DOHH2 (cell line): ENCODE data around the gene KCNC4.
A peak's percentile ranks its signal among the peaks of the same experiment; 100 is the strongest.

ENCODE experiments used
- H3F3A ChIP-seq: fragments of 200-600 bp; sonication (generic), shearing (Covaris generic); 2 replicates; pipeline ENCODE4 v1.6.0; 2016; ENCODE audit warnings: antibody characterized with exemption, mild to moderate bottlenecking; ENCODE audit not compliant: control insufficient read depth, insufficient read depth
- H3K27ac ChIP-seq: fragments of 200-600 bp; sonication (generic); 2 replicates; pipeline ENCODE4 v1.5.1; 2014; ENCODE audit warnings: low read depth, mild to moderate bottlenecking, low read length, moderate library complexity
- H3K27me3 ChIP-seq: fragments of 200-600 bp; sonication (generic); 2 replicates; pipeline ENCODE4 v1.6.1; 2014; ENCODE audit warnings: mild to moderate bottlenecking, low read length, mixed read lengths; ENCODE audit not compliant: control insufficient read depth
- H3K36me3 ChIP-seq: fragments of 200-600 bp; sonication (generic); 2 replicates; pipeline ENCODE4 v1.6.1; 2014; ENCODE audit warnings: mild to moderate bottlenecking, low read length, moderate library complexity, mixed read lengths; ENCODE audit not compliant: control insufficient read depth
- H3K4me1 ChIP-seq: fragments of 200-600 bp; sonication (generic); 2 replicates; pipeline ENCODE4 v1.6.1; 2014; ENCODE audit warnings: mild to moderate bottlenecking, low read length, mixed read lengths; ENCODE audit not compliant: control insufficient read depth
- H3K4me2 ChIP-seq: fragments of 200-600 bp; sonication (generic); 2 replicates; pipeline ENCODE4 v1.6.0; 2014; ENCODE audit warnings: mild to moderate bottlenecking, low read length, moderate library complexity
- H3K4me3 ChIP-seq: fragments of 200-600 bp; sonication (generic); 2 replicates; pipeline ENCODE4 v1.5.1; 2014; ENCODE audit warnings: mild to moderate bottlenecking, low read length, mixed read lengths
- H3K79me2 ChIP-seq: fragments of 200-600 bp; sonication (generic); 2 replicates; pipeline ENCODE4 v1.6.1; 2014; ENCODE audit warnings: mild to moderate bottlenecking, low read length, mixed read lengths; ENCODE audit not compliant: control insufficient read depth
- H3K9me2 ChIP-seq: fragments of 200-600 bp; sonication (generic); replicated peaks from 2 replicates; pipeline ENCODE4 v1.6.1; 2014; ENCODE audit warnings: mild to moderate bottlenecking, low read length, mixed read lengths; ENCODE audit not compliant: control insufficient read depth
- H3K9me3 ChIP-seq: fragments of 200-600 bp; sonication (generic); 2 replicates; pipeline ENCODE4 v1.6.1; 2014; ENCODE audit warnings: antibody characterized with exemption, low read length, mixed read lengths; ENCODE audit not compliant: control insufficient read depth, insufficient read depth
- H4K20me1 ChIP-seq: fragments of 200-600 bp; sonication (generic); 2 replicates; pipeline ENCODE4 v1.6.0; 2014; ENCODE audit warnings: low read depth, mild to moderate bottlenecking, antibody characterized with exemption, low read length, moderate library complexity; ENCODE audit not compliant: control insufficient read depth, insufficient read depth
- EZH2phosphoT487 ChIP-seq: fragments of 200-600 bp; sonication (generic); IDR thresholded peaks from 2 replicates; pipeline ENCODE4 v1.6.1; 2017; ENCODE audit warnings: borderline replicate concordance, mild to moderate bottlenecking, antibody characterized with exemption, low read length, moderate library complexity, mixed read lengths
- TF ChIP-seq, protein P1 (sequence below): fragments of 200-600 bp; sonication (generic); IDR thresholded peaks from one replicate; pipeline ENCODE4 v1.5.1; 2014; ENCODE audit warnings: antibody characterized with exemption, mild to moderate bottlenecking, low read depth, low read length; ENCODE audit not compliant: poor library complexity, severe bottlenecking

The KCNC4 gene

DNA sequence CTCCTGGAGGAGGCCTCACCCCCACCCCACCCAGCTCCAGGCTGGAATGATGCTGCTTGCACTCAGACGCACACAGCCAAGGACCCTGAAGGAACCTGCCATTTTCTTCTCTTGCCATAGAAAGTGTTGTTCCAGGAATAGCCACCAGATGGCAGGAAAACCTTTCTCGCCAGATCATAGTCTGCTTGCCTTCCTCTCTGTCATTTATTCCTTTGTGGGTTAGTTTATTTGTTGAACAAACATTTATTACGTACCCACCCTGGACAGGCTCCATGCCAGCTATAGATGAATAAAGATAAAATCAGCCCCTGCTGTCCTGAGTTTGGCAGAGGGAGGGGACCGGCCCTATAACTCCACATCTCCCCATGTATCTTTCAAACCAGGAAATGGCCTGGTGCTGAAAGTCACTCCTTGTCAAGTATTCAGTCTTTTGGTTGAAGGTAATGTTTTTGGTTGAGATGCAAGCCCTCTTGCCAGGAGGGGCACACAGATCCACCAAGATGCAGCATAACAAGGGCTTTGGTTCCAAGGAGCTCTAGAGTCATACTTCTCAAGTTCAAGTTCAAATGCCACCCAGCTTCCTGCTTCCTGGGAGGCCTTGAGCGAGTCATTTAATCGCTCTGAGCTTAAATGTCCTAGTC is 7.0 kb upstream of the KCNC4 start:
- TF ChIP-seq, protein P1, sequence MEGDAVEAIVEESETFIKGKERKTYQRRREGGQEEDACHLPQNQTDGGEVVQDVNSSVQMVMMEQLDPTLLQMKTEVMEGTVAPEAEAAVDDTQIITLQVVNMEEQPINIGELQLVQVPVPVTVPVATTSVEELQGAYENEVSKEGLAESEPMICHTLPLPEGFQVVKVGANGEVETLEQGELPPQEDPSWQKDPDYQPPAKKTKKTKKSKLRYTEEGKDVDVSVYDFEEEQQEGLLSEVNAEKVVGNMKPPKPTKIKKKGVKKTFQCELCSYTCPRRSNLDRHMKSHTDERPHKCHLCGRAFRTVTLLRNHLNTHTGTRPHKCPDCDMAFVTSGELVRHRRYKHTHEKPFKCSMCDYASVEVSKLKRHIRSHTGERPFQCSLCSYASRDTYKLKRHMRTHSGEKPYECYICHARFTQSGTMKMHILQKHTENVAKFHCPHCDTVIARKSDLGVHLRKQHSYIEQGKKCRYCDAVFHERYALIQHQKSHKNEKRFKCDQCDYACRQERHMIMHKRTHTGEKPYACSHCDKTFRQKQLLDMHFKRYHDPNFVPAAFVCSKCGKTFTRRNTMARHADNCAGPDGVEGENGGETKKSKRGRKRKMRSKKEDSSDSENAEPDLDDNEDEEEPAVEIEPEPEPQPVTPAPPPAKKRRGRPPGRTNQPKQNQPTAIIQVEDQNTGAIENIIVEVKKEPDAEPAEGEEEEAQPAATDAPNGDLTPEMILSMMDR, result peak; percentile 77
- TF ChIP-seq EZH2phosphoT487, result no peak
- no peaks in the 10 kb centered on the region for H3K79me2 ChIP-seq
- peaks cover 19% of the 10 kb centered on the region for H3K4me1 ChIP-seq
- no peak overlapping the region for H3K4me3 ChIP-seq
- H3K36me3 ChIP-seq, result no peaks in the 10 kb centered on the region
- no peak overlapping the region for H3K27ac ChIP-seq
- no peaks in the 10 kb centered on the region for H3F3A ChIP-seq
- no peaks in the 10 kb centered on the region for H3K27me3 ChIP-seq
- no peaks in the 10 kb centered on the region for H3K9me3 ChIP-seq
- no peak overlapping the region for H3K4me2 ChIP-seq
- H3K9me2 ChIP-seq, result no peaks in the 10 kb centered on the region
- H4K20me1 ChIP-seq, result no peaks in the 10 kb centered on the region

DNA sequence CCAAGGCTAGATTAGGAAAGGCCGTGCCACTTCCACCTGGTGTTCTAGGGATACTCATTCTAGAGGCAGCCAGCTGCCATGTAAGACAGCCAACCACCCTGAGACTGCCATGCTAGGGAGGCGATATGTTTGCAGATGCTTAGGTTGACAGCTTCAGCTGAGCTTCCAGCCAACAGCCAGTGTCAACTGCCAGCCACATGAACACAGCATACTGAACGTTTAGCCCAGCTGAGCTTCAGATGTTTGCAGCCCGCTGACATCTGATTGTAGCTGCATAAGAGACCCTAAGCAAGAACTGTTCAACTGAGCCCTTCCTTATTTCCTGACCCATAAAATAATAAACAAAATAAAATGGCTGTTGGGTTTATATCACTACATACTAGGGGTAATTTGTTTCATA is 5.0 kb upstream of the KCNC4 start:
- peaks cover 6% of the 10 kb centered on the region for H3F3A ChIP-seq
- H3K9me2 ChIP-seq, result no peaks in the 10 kb centered on the region
- H3K4me2 ChIP-seq, result no peak overlapping the region
- no peaks in the 10 kb centered on the region for H3K27me3 ChIP-seq
- peaks cover 30% of the 10 kb centered on the region for H3K4me1 ChIP-seq
- H3K27ac ChIP-seq, result no peak overlapping the region
- H3K36me3 ChIP-seq, result no peaks in the 10 kb centered on the region
- H3K9me3 ChIP-seq, result no peaks in the 10 kb centered on the region
- TF ChIP-seq, protein P1, result no peak
- no peak for TF ChIP-seq EZH2phosphoT487
- H3K4me3 ChIP-seq, result no peak overlapping the region
- no peaks in the 10 kb centered on the region for H3K79me2 ChIP-seq
- H4K20me1 ChIP-seq, result no peaks in the 10 kb centered on the region

DNA sequence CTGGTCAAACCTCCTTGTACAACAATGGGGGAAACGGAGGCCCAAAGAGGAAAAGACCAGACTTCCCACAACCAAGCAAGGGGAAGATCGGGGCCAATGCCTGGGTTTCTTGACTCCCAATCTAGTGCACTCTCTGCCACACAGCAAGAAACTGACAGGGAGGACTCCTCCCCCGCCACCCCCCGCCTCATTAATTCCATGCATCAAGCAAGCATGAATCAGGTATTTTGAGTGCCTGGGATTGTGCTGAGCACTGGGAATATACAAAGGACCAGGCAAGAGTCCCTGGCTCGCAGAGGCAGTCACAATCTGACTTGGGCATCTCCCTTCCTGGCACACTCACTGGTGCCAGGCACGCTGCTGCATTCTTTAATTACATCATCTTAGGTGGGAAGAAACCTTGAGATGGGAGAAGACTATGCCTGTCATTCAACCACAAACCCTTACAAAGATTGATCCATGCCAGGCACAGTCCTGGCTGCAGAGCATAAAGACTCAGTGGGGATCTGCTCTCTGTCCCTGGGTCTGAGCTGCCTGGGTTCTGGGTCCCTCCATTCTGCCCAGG is 4.4 kb upstream of the KCNC4 start:
- Histone ChIP-seq H3K4me1 (peaks cover 25% of the 10 kb centered on the region), H3K4me3 (no peak overlapping the region), H3K79me2 (no peaks in the 10 kb centered on the region), H3K4me2 (no peak overlapping the region), H4K20me1 (no peaks in the 10 kb centered on the region), H3K36me3 (no peaks in the 10 kb centered on the region), H3F3A (peaks cover 6% of the 10 kb centered on the region), H3K27me3 (no peaks in the 10 kb centered on the region), H3K9me2 (no peaks in the 10 kb centered on the region), H3K27ac (no peak overlapping the region), H3K9me3 (no peaks in the 10 kb centered on the region)
- no peak for TF ChIP-seq EZH2phosphoT487
- TF ChIP-seq, protein P1, result no peak
